ENCODE results near the gene FSTL4.

FSTL4 gene

DNA sequence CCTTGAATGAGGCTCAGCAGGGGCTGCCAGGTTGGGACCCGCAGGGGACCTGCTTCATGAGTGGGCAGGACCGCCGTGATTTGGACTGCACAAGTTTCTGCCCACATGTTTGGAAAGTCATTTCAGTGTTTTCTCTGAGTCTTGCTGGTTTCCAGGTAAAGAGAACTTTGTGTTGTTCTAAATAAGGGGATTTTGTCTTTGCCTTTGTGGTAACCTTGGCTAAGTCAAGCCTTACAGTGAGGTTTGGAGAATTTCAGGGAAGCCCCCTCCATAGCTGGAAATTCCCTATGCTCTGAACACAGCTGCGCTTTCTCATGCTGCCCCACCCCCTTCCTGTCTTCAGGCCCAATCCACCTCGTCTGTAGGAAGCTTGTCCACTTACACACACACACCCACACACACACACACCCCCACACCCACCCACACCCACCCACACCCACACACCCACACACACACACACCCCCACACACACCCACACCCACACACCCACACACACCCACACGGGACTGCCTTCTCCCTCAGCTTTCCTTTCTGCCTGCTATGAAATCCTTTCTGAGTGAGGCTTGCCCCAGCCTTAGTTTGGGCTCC is 290.4 kb downstream of the FSTL4 start:
- no peak for DNase-seq (ENCODE audit: low read depth)

DNA sequence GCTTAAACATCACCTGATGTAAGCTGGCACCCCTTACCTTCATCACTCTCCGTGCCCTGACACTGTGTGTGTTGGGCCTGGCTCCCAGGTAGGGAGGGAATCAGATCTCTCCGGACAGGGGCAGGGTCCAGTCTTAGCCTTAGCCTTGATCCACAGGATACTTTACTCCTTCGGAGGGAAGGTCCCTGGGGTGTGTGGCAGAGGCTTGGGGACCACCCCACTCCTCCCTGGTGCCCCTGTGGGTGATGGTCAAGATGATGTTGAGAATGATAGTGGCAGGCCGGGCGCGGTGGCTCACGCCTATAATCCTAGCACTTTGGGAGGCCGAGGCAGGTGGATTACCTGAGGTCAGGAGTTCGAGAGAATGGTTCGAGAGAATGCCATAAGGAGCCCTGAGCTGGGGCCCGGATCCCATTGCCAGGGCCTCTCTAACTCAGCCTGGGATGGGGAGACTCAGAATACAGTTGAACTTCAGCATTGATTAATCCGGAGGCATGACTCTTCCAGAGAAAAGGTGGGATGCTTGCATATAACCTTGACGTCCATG is 291.0 kb downstream of the FSTL4 start:
- no peak for DNase-seq (ENCODE audit: low read depth)

DNA sequence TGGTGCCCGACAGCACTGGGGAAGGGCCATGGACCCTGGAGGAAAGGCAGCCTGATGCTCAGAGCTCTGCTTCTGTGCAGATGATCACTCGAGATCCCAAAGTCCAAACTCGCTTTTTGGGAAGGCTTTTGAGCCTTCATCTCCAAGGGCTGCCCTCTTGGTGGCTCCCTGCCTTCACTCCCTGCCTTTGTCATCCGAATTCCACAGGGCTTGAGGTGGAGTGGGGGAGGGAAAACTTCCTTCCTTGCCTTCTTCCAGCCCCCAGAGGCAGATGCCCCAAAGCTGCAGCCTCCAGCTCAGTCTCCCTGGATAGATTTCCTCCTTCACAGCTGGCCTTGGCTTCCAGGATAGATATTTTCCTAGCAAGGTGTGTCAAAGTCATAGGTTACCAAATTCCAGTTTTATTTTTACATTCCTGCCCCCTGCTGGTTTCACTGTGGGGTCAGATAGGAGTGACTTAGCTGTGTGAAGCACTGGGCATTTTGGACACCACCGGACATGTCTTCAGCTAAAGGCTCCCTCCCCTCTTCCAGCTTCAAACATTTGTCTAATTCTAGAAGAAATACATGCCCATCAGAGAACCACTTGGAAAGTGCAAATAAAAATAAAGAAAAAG is 292.3 kb downstream of the FSTL4 start:
- DNase-seq (ENCODE audit: low read depth) = no peak

DNA sequence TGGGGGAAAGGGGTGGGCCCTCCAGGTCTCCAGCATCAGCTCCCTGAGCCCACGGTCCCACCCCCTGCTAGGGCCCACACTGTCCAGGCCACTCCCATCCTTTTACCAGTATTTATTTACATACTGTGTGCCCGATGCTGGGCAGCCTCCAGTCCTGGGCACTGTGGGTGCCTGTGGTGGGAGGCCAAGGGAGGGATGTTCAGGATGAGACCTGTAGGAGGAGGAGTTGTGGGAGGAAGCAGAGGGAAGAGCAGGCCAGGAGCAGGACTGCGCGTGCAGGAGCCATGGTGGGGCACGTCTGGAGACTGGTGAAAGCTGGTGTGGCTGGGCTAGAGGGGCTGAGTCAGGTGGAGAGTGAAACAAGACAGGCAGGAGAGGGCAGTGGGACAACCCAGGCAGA is 293.1 kb downstream of the FSTL4 start:
- DNase-seq (ENCODE audit: low read depth) = no peak

DNA sequence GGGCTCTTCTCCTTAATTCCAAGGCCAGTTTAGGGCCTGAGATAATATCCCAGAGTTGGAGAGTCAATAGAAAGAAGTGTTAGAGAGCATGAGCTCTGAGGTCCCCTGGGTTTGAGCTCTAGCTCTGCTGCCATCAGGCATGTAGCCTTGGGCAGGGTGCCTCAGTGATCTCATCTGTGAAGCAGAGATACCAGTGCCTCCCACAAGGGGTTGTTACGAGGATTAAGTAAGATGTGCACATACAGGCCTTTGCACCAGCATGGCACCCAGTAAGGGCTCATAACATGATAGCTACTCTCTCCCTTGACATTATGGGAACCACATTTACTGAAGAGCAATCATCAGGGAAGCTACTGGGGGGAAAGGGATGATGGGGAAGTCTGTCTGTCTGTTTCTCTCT is 294.8 kb downstream of the FSTL4 start:
- DNase-seq (ENCODE audit: low read depth) = no peak

DNA sequence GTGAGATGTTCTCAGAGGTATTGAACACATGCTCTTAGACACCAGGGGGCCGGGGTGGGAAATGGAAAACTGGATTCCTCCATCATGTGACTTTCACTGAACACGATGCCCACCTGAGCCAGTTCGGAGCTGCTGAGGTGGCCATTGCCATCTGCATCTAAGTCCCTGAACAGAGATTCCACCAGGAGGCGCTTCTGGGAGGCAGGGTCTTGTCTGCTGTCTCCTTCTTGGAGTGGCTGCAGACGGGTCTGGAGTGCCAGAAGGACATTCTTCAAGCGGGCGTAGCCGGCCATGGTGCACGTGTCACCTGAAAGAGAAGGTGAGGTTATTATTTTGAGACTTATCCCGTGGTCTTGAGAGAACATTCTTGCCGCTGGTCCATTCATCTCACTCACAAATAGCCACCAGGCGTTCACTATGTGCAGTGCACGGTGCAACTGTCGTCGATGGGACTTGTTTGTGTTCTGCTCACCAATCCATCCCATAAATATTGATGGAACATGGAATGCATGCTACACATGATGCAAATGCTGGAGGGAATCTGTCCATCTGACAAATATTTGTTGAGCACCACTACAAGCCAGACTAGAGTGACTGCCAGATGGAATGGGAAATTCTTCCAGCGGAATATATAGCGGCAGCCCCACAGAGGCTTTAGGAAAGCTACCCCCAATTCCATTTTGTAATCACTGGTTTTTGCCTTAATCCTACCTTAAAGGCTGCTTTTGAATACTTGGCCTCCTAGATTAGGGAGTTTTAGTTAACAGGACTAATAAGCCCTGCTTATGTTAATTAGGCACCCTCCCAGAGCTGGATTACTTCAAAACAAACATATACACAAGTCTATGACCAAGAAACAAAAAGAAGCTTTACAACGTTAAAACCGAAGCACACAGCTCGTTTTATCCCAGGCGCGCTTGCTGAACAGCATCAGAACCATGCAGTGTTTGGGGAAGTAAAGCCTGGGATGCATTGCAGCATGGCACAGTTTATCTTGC is 295.7 kb downstream of the FSTL4 start:
- no peak for DNase-seq (ENCODE audit: low read depth)

DNA sequence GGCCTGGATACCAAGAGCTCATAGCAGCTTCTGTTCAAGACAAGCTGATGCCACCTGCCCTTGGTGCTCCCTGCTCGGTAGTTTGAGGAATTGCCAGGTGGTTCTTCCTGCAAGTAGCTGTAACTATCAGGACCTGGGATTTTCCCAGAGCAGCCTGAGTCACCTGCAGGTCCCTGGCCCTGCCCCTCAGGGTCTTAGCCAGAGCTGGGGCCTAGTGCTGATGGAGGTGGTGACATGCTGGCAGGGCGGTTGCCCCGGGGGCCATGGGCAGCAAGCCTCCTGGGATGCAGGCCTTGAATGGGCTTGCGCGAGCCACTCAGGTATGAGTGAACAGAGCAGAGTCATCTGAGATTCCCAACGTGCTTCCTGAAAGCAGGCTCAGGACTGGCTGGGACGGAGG is 298.3 kb downstream of the FSTL4 start:
- DNase-seq (ENCODE audit: low read depth) = no peak

DNA sequence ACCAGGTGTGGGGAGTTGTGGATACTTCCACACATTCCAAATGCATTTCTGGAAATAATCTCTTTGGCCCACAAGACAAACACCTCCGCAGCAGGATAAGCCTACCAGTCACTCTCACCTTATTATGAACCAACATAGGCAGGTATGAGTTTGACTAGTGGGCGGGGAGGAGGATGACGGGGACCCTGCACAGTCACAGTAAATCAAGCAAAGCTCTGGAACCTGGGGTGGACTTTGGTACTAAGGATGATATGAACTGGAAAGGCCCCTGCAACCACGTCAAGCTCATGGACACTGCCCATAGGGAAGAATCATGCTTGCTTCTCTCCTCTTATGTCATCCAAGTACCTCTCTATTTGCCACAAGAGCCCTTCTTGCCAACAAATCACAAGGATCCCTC is 301.2 kb downstream of the FSTL4 start:
- DNase-seq (ENCODE audit: low read depth) = no peak

DNA sequence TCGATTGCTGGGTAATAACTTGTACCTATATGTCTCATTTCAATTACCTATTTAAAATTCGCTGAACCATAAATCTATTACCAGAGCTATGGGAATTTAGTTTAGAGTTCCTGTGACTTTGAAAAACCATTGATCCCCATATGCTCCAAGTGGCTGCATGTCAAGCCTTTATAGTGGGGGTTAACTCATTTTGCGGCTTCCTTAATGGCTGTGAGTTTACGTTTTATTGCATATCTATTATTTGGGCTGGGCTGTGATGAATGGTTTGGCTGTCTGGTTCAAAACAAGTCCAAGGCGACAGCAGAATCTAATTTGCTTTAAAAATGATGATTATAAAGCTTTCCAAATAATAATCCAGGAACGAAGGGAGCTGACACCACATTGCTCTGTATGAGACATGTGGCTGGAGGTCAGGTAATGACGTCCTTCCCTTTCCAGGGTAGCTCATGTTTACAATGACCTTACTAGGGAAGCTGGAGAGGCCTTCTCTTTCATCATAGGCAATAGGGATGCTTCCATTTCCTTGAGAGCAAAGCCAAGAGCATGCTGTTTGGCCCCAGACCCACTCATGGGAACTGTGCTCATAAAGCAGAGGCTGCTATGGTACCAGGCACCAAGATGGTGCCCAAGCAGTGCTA is 302.2 kb downstream of the FSTL4 start:
- no peak for DNase-seq (ENCODE audit: low read depth)

DNA sequence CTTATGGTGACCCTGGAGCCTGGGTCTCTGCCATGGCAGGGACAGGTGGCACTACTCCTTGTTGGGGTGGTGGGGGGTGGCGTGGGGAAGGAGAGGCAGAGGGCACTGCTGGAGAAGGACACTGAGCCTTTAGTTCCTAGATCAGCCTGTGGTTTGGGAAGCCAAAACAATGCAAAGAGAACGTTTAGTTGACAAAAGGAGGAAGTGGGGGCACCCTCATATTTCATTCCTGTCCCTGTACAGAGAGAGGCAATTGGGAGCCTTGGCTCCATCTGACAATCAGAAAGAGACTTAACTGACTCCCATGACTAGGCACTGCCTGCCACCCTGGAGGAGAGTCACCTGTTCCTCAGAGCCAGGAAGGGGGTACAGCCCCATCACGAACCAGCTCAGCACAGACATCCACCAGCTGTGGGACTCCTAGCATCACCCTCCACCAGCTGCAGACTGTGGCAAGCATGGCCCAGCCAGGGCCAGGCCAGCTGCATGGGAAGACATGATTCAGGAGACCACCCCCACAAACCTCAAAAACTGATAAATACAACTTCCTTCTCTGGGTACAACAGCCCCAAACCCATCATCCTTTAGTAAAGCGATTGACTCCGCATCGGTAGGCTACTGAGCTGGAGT is 303.1 kb downstream of the FSTL4 start:
- no peak for DNase-seq (ENCODE audit: low read depth)

DNA sequence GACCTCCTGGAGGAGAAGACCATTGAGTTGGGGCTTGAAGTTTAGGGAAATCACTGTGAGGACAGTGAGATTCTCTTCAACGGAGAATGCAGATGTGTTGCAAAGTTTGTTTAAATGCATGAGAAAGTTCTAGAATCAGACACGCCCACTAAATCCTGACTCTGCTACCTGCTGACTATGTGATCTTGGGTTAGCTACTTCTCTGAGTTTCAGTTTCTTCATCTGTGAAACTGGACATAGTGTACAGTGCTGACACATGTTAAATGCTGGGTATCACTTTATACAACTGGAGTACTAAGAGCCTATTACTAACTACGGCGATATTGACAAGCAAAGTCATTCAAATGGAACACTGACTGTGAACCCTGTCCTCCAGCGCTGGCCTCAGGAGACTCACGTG is 305.1 kb downstream of the FSTL4 start:
- no peak for DNase-seq (ENCODE audit: low read depth)

DNA sequence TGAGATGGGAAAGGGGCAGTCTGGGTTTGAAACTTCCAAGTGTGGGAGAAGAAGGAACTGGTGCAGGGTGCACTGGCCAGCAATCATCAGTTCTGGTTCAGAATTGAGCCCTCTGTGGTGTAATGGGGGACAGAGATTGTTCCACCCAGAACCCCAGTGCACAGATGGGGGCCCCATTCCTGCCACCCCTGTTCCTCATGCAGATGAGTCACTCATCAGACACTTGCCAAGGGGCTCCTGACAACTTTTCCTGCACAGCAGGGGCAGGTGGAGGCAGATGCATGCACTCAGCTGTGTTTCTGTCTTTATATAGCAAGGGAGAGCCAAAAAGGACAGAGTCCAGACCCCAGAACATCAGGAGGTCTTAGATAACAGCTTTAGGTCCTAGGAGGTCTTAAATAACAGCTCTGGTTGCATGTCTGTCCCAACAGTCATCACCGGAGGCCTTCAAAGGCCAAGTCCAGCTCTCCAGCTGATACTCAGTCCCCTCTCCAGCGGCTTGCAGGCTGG is 307.6 kb downstream of the FSTL4 start:
- no peak for DNase-seq (ENCODE audit: low read depth)

DNA sequence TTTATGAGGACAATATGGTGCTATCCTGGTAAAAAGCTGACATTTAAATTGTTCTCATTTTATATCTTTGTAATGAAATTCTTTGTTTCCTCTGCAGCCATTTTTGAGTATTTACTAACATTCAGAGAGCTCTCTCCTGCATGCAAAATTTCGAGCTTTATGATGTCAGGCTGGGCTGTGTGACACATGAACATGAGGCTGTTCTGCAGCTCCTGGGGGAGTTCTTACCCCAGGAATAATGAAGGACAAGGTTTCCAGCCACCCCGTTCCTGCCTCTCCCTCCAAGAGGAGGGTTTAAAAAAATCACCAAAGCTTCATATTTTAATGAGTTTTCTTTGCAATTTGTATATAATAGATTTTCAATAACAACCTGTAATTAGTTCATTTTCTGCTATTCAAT is 308.2 kb downstream of the FSTL4 start:
- DNase-seq (ENCODE audit: low read depth) = no peak

DNA sequence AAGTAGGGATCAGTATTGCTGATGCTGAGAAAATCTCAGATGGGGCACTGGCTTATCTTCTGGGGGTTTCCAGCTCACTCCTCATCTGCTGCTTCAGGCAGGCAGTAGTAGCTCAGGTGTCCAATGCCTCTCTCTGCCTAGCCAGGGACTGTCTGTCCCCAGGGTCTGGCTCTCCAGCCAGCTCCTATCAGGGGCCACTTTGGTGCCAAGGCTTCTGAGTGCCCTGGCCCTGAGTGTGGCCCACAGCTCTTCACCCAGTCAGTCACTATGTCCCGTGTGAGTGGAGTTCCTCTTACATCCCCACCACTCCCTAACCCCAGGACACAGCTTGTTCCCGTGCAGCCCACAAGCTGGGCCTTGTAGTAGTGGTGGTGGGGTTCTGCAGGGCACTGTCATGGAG is 309.0 kb downstream of the FSTL4 start:
- no peak for DNase-seq (ENCODE audit: low read depth)

DNA sequence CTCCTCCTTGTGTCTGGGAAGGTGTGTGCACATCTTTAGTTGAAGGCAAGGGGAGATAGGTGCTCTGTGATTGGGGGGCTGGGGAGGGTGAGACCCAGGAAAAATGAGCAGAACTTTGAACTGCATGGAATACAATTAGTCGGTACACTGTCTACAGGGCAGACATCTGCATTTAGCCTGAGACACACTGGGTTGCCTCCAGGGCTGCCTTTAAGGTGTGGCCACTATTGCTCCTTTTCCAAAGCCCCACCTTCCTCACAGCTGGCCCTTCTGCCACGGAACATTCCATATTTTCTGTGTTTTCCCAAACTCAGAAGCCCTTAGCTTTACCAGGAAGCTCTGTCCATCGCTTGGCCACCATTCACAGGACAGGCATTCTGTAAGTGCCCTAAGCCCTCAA is 312.6 kb downstream of the FSTL4 start:
- no peak for DNase-seq (ENCODE audit: low read depth)

DNA sequence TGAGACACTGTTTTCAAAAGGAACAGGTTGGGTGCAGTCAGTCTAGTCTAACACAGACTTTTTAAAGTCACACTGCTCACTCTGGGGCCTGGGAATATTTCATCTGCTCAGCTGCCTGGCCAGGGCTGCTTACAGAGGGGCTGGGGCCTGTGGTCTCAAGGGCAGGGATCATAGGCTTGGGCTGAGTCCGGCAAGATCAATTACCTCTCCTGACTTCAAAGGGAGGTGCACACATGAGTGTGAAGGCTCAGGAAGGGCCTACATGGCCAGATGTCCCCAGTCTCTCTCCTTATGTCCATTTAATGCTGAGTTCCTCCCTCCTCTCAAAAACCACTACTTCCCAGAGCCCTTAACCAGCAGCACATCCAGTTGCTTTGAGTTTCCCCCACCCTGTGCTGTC is 313.3 kb downstream of the FSTL4 start:
- no peak for DNase-seq (ENCODE audit: low read depth)

DNA sequence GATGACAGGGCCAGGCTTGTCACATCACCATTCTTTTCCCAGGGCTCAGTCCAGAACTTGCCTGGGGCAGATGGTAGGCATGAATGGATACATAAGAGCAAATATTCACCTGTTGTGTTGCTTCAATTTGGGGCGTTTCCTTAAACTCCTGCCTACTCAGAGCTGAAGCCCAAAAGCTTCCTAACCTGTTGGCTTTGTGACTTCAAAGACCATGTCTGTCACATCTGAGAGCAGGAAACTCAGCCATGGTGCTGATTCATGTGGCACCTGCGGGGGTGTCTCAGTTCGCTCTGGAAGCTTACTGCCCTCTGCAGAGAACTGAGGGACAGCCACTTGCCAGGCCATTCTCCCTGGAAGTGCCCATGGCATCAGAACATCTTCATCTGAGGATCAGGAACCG is 313.9 kb downstream of the FSTL4 start:
- no peak for DNase-seq (ENCODE audit: low read depth)

DNA sequence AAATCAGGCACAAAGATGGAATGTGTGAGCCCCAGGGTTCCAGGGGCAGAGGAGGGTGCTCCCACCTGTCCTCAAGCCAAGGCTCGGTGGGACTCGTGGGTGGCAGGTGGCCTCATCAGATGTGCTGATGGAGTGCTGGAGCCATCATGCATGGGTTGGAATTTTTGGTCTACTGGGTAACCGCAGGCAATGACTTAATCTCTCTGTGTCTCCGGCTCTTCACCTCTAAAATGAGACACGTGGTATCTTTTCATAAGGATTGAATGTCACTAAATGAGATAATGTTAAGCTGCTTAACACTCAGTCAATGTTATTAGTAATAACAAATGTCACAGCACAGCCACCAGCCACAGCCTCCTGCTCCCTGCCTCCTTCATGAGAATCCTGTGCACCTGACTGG is 315.0 kb downstream of the FSTL4 start:
- DNase-seq (ENCODE audit: low read depth) = no peak

DNA sequence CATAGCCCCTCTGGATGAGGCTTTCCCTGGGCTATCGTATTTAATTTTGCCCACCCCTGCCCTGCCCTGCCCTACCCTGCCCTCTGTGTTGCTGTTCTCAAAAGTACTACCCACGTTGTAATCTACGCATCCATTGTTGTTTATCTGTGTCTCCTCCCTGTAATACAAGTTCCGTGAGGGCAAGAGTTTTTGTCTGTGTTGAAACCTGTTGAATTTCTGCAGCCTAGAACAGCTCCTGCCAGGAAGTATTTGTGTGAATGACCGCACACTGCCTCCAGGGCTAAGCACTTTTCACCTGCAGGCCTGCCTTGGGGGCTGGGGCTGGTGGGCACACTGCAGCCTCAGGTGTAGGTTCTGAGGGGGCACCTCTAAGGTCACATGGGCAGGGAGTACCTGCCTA is 315.7 kb downstream of the FSTL4 start:
- no peak for DNase-seq (ENCODE audit: low read depth)

DNA sequence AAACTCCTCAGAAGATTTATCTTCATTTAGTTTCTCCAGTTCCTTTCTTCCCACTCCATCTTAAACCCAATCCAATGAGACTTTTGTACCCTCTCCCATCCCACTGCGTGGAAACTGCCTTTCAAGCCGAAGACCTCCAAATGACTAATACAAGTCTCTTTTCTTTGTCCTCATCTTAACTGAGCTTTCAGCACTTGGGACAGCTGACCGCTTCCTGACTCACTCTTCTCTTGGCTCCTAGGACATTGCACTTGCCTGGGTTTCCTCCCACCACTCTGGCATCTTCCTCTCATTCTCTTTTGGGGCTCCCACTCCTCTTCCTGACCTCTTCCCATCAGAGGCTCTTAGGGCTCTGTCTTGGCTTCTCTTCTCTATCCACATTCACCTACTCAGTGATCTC is 316.8 kb downstream of the FSTL4 start:
- no peak for DNase-seq (ENCODE audit: low read depth)

DNA sequence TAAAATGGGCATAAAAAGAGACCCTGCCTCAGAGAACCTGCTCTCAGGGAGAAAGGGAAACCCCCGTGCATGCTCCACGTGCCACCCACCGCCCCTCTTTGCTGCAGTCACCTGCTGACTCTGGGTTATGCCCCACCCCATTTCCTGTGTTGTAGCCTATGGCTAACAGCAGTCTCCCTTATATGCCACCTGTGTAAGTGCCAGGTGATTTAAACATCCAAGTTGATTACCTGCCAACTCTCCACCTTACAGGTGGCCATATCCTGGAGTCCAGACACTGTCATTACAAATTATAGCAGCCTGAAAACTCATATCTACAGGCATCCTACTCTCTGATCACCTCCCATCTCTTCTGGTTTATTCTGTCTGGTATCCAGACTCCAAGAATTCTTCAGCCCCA is 318.0 kb downstream of the FSTL4 start:
- no peak for DNase-seq (ENCODE audit: low read depth)

DNA sequence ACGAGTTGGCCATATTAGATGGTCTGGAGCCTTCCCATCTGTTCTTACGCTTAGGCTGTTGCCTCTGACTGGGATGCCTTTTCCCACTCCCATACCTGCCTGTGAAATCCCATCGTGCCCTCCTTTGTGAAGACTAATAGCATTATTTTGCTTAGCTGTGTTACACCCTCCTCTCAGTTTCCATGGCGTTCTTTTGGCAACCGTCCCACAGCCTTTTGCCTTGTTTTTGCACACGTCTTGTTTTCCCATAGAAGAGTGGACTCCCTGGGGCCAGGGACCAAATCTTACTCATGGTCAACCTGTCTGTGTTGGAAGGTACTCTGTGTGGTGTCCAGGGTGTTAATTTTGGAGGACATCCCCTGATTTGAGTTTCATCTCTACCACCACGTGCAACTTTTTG is 318.4 kb downstream of the FSTL4 start:
- DNase-seq (ENCODE audit: low read depth) = no peak

Measured in activated T-helper 9 cell treated with anti-CD3 and anti-CD28 coated beads, Interleukin-2, amount 50 U/mL, for 16 hours (primary cell).